SKM-1 treated with dmso at 0.1 percent for 144 hours (cell line): ENCODE results near the gene DOCK2.
"Not testable (repeated sequence)": the region's sequence is repeated elsewhere in the genome, so short reads cannot be mapped to it uniquely, and the experiment has no call there.

Source experiments
- DNase-seq: peaks from one replicate; lab custom pipeline; 2025; ENCODE audit not compliant: unreplicated experiment; lab: John Stamatoyannopoulos, UW

The DOCK2 gene

GRCh38 chr5:169637085-169637548 lies at the start of gene DOCK2:
Gene DOCK2 (plus strand): TSS chr5:169637275. CDS start chr5:169637327, 52 bp downstream.
- peak; percentile 82 for DNase-seq

- DNase-seq, result no peak
These were observed 46.5 kb upstream of the DOCK2 start for GRCh38 chr5:169590602-169591001.

GRCh38 chr5:169591636-169592035 lies 45.4 kb upstream of the DOCK2 start:
- DNase-seq, result no peak

- DNase-seq, result no peak
These were observed 44.0 kb upstream of the DOCK2 start for GRCh38 chr5:169592937-169593650.

- no peak for DNase-seq
These were observed 41.8 kb upstream of the DOCK2 start for GRCh38 chr5:169595172-169595820.

GRCh38 chr5:169599451-169599850 lies 37.6 kb upstream of the DOCK2 start:
- DNase-seq, result no peak

- DNase-seq, result no peak
These were observed 34.5 kb upstream of the DOCK2 start for GRCh38 chr5:169602535-169602934.

- DNase-seq, result no peak
These were observed 30.8 kb upstream of the DOCK2 start for GRCh38 chr5:169606279-169606678.

- DNase-seq, result no peak
These were observed 29.2 kb upstream of the DOCK2 start for GRCh38 chr5:169607882-169608281.

- DNase-seq, result no peak
These were observed 27.4 kb upstream of the DOCK2 start for GRCh38 chr5:169609716-169610115.

GRCh38 chr5:169610606-169611005 lies 26.5 kb upstream of the DOCK2 start:
- DNase-seq, result no peak

- DNase-seq, result no peak
These were observed 21.5 kb upstream of the DOCK2 start for GRCh38 chr5:169615561-169615960.

- not testable (repeated sequence) for DNase-seq
These were observed 12.8 kb upstream of the DOCK2 start for GRCh38 chr5:169624307-169624706.

- no peak for DNase-seq
These were observed 10.3 kb upstream of the DOCK2 start for GRCh38 chr5:169626779-169627178.

GRCh38 chr5:169627551-169627950 lies 9.5 kb upstream of the DOCK2 start:
- DNase-seq, result no peak

GRCh38 chr5:169628892-169629291 lies 8.2 kb upstream of the DOCK2 start:
- DNase-seq, result no peak

GRCh38 chr5:169629847-169630548 lies 7.1 kb upstream of the DOCK2 start:
- DNase-seq, result no peak

GRCh38 chr5:169631360-169631759 lies 5.7 kb upstream of the DOCK2 start:
- no peak for DNase-seq

GRCh38 chr5:169632946-169633345 lies 4.1 kb upstream of the DOCK2 start:
- DNase-seq, result no peak

GRCh38 chr5:169634606-169635005 lies 2.5 kb upstream of the DOCK2 start:
- DNase-seq, result no peak

GRCh38 chr5:169635936-169636335 lies 1.1 kb upstream of the DOCK2 start:
- DNase-seq, result peak; percentile 17
